DMS114 treated with DMSO at 0.1 percent for 48 hours (cell line): ENCODE results near the gene C6orf120.
"Not testable (repeated sequence)": the region's sequence is repeated elsewhere in the genome, so short reads cannot be mapped to it uniquely, and the experiment has no call there.

Experiments used
- DNase-seq: peaks from one replicate; lab custom pipeline; 2025; ENCODE audit not compliant: unreplicated experiment; lab: John Stamatoyannopoulos, UW

C6orf120 gene

DNA sequence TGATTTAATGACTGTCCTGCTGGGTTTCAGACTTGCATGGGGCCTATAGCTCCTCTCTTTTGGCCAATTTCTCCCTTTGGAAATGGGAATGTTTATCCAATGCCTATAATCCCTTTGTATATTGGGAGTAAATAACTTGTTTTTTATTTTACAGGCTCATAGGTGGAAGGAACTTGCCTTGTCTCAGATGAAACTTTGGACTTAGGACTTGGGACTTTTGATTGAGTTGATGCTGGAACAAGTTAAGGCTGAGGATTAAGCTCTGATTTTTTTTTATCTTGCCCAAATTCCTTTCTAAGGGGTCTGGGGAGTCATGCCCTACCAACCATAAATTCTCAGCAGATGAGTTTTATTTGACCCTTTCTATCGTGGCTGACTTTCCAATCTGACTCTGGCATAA lies 23.6 kb upstream of the C6orf120 start:
- DNase-seq, result no peak

DNA sequence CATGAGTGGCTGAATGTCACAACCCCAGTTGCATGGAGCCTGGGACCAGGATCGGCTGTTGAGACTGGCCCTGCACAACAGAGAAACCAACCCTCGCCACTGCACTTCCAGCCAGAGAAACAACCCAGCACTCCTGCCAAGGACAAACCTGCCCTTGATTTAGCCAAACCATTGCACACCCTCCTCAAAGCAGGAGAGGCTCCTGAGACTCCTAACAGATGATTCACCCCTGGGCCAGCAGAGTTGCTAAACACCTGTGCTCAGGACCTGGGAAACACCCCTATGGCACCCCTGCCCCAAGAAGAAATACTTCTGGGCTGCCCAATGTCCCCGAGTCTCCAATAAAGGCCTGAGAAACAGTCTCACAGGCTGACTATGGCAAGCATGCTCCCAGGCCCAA lies 17.9 kb upstream of the C6orf120 start:
- no peak for DNase-seq

DNA sequence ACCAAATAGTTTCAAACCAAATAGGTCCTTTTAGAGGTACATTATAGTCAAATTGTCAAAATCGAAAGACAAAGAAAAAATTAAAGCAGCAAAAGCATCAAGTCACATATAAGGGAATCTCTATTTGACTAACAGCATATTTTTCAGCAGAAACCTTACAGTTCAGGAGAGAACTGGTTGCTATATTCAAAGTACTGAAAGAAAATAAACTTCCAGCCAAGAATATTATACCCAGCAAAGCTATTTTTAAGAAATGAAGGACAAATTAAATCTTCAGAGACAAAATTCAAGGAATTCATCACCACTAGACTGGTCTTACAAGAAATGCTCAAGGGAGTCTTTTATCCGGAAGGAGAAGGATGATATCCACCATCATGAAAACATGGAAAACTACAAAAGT lies 16.1 kb upstream of the C6orf120 start:
- DNase-seq, result no peak

DNA sequence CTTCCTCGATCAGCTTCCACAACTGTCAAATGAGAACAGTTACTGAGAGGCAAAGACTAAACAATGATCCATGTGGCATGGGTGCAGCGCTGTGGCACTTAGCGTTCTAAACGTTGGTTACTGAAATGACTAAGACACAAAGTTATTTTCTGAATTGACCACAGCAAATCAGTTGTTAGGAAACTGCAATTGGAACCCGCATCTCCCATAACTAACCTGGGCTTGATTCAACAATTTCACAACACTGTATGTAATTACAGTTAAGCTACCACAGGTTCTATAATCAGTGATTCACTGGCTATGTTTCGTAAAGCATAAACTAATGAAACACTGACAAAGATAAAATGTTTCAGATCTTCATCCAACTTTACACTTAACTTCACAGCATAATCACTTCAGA lies 12.6 kb upstream of the C6orf120 start:
- no peak for DNase-seq

GRCh38 chr6:169691260-169691659 lies 10.7 kb upstream of the C6orf120 start:
- DNase-seq, result no peak

DNA sequence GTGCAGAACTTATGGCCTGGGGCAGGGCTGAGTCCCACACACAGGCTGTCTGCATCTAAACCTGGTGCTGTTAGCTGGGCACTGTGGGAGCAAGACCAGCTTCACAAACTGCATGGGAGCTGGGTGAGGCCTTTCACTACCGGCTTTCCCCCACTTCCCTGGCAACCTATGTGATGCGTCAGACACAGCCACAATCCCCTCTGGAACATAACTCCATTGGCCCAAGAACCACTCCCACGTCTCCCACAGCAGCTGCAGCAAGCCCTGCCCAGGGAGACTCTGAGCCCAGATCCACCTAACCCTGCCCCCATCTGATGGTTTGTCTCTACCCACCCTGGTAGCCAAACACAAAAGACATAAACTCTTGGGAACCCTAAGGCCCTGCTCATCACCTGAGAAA lies 9.4 kb upstream of the C6orf120 start:
- DNase-seq, result no peak

DNA sequence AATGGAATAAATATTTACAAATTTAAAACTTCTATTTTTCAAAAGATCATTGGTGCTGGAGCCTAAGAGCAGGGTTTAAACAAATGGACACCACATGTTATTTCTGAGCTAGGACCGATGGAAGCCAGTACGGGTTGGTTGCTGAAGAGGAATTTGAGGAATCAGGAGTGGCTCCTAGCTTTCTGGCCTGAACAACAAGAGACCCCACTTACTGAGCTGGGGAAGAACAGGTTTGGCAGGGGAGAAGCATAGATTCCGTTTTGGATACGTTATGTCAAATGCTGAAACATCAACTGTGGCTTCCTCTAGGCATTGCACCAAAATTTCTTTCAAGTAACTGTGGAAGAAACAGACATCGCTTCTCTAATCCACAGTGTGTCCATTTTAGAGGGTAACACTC lies 6.8 kb upstream of the C6orf120 start:
- no peak for DNase-seq

GRCh38 chr6:169697115-169697514 lies 4.8 kb upstream of the C6orf120 start:
- DNase-seq, result not testable (repeated sequence)

- no peak for DNase-seq
Observed at GRCh38 chr6:169700296-169700695, 1.6 kb upstream of the C6orf120 start.

GRCh38 chr6:169701311-169701953 lies 494 bp upstream of the C6orf120 start:
- no peak for DNase-seq

GRCh38 chr6:169702840-169703246 lies 917 bp downstream of the C6orf120 start:
- no peak for DNase-seq

- DNase-seq, result no peak
Observed at GRCh38 chr6:169707772-169708171, 5.8 kb downstream of the C6orf120 start.

- no peak for DNase-seq
Observed at GRCh38 chr6:169709293-169709692, 7.4 kb downstream of the C6orf120 start.

DNA sequence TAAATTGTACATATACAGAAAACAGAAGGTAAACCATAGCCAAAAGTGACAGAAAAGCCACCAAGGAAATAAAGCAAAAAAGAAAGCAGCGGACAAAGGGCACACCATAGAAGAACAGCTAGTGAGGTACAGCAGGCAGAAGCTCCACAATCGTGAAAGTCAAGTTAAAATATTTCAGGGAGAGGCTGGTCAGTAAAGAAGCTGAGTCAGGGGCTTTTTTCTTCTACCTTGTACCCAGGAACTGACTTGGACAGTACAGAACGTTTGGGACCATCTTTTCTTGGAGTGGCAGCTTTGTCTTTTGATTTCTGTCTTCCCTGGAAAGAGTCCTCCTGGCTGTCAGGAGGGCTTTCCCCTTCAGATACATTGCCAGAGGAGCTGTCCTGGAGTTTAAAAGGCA lies 8.1 kb downstream of the C6orf120 start:
- DNase-seq, result no peak

DNA sequence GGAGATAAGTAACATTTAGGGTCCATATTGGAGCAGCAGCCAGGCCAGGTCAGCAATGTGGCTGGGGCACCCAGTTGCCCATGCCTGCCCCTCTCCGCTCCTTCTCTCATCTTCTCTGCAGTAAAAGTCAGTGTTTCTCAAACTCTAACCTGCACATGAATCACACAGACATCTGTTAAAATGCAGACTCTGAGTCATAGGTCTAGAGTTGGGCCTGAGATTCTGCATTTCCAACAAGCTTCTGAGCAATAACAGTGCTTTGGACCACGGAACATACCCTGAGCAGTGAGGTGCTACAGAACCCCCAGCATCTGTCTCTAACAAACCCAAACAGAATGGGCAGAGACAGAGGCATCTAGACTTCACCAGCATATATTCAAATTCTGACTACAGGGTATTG lies 12.3 kb downstream of the C6orf120 start:
- no peak for DNase-seq

DNA sequence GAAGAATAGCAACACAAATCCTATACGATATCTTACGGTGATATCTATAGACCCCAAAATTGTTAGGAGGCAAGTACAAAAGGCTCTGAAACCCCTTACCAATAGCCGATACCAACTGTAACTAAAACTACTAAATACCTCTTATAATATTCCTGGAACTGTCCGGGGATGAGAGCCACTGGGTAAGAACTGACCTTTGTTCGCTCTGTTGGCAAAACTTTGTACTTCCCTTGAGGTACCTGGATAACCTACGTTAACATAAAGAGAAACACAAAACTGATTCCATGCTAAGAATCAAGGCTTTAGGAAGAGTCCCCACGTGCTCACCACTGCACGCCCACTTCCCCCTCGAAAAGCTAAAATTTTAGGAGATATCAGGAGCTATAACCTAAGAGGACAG lies 12.7 kb downstream of the C6orf120 start:
- DNase-seq, result no peak

DNA sequence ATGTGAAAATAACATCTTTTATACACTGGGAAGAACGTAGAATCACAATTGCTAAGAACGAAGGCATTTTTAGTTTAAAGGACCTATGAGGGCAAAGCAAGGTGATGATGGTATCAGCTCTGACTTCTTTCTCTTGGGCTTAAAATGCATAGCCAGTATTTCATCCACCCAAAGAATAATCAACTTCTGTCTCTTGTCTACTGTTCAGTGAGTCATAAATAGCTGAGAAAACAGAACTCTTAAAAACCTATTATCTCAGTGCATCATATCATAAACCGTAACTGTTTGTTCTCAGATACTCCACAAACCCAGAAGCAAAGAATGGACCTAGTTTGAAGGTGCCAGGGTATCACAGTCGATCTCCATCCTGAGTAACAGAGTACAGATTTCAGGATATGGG lies 17.2 kb downstream of the C6orf120 start:
- DNase-seq, result no peak

DNA sequence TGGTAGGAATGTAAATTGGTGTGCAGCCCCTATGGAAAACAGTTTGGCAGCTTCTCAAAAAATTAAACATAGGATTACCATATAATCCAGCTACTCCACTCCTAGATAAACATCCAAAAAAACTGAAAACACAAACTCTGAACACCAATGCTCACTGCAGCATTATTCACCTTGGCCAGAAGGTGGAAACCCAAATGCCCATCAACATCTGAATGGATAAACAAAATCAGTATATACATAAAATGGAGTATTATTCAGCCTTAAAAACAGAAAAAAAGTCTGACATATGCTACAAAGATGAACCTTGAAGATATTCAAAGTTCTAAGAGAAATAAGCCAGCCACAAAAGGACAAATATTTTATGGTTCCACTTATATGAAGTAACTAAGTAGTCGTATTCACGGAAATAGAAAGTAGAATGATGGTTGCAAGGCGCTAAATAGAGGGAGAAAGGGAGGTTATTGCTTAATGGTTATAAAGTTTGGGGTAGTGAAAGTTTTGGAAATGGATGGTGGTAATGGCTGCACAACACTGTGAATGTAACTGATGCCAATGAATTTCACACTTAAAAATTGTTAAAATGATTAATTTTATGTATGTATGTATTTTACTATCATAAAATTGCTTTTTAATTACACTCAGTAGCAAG lies 18.4 kb downstream of the C6orf120 start:
- no peak for DNase-seq

- no peak for DNase-seq
Observed at GRCh38 chr6:169722362-169723199, 20.7 kb downstream of the C6orf120 start.

- no peak for DNase-seq
Observed at GRCh38 chr6:169723200-169723909, 21.4 kb downstream of the C6orf120 start.

GRCh38 chr6:169723991-169724493 lies 22.1 kb downstream of the C6orf120 start:
- DNase-seq, result no peak
